ENCODE measurements around the gene TUB. TPM values are rescaled to one million over a fixed set of nuclear protein-coding genes. Genes with fewer than 3 reads are reported as not detected.

TUB gene
- total RNA-seq, 2 experiments from 2014 or later, result 0.05 to 0.16 TPM

DNA sequence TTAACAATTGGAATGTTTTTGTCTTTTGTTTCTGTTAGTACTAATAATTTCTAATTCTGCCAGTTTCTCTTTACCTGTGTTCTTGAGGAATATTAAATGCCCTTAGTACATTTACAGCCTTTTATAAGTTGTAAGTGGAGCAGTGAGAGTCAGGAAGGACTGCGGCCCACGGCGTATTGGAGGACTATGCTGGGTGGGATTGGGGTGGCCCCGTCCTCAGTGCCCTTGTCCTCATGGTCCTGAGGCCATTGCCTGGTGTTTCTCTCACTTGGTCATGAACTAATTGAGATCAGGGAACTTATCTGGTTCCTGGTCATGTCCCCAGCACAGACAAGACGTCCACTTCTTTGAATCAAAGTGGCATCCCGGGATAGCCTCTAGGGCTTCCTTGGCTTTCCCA, 3.3 kb downstream of the TUB start:
- CTCF ChIA-PET, result interaction anchor here (1.8 kb wide), 1 partner anchor 51 kb away, joined by 7 read pairs; no protein-coding TSS in a partner anchor

DNA sequence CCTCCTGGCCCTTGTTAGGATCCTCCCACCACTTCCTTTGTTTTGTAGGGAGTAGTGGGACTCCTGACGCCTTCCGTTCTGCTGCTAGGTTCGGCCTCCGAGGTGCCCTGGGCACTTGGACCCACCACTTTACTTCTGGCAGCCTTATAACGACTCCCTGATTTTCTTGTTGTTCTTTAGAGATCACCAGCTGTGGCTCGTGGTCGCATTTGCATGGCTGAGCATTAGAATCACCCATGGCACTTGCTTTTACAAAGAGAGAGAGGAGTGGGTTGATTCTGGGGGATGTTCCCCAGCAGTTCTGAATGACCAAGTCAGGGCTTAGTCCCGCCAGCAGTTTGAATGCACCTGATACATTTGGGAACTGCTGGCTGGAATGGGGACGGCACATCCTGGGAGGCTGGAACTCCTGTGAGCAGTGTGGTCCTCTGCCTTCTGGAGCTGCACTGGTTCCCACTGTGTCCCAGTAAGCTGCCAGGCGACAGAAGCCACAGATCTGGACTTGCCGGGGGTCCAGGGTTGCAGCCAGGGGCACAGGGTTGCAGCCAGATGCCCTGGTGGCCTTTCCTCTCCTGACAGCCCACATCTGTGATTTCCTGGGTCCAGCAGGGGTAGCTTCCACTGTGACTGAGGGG, 4.1 kb downstream of the TUB start:
- ChIA-PET CTCF (interaction anchor here (1.8 to 9.3 kb wide), 3 partner anchors 14 to 76 kb away, joined by 7 to 99 read pairs (median 69); no protein-coding TSS in a partner anchor), POLR2A (no interaction called here)
- Mint-ChIP-seq H3K9me3 (no peaks in the 10 kb centered on the region), H3K27ac (no peak overlapping the region), H3K36me3 (ENCODE audit: low read depth) (no peaks in the 10 kb centered on the region), H3K27me3 (peaks cover 29% of the 10 kb centered on the region), H3K4me3 (no peak overlapping the region), H3K4me1 (ENCODE audit: low read depth) (peaks cover 4% of the 10 kb centered on the region)
- intact Hi-C loops (cut with micrococcal nuclease), result no loop called here
- TF ChIP-seq CTCF (IDR thresholded peaks at IDR 0.05), result no peak
- DNase-seq (no peak), ATAC-seq (no peak)

More for the DNA sequence above, 3.3 kb downstream of the TUB start:
- TF ChIP-seq CTCF (IDR thresholded peaks at IDR 0.05), result no peak
- POLR2A ChIA-PET, result no interaction called here
- Mint-ChIP-seq H3K27ac (no peak overlapping the region), H3K4me1 (ENCODE audit: low read depth) (peaks cover 4% of the 10 kb centered on the region), H3K27me3 (peaks cover 32% of the 10 kb centered on the region), H3K36me3 (ENCODE audit: low read depth) (no peaks in the 10 kb centered on the region), H3K4me3 (no peak overlapping the region), H3K9me3 (no peaks in the 10 kb centered on the region)
- ATAC-seq (no peak), DNase-seq (no peak)
- intact Hi-C loops (cut with micrococcal nuclease), result no loop called here

DNA sequence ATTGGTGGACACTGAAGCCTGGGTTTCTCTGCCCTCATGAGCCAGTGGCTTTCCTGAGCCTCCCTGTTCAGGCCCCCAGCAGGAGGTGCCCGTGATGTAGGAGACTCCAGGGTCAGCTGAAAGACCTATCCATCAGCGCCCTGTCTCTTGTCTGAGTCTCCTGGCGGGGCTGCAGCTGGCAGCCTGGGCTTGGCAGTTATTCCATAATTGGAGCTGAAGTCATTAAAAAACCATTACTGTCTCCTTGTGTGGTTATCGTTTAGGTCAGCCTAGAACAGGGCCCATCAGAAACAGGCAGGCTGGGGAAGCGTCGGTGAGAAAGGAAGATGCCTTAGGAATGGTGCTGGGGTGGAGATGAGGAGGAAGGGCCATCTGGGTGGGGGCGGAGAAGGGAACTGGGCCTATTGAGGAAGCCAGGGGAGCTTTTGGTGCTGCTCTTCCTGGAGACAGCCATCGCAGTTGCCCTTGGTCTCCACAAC, 5.0 kb downstream of the TUB start:
- DNase-seq (no peak), ATAC-seq (no peak)
- H3K27ac Mint-ChIP-seq, result no peak overlapping the region
- no peaks in the 10 kb centered on the region for H3K36me3 Mint-ChIP-seq (ENCODE audit: low read depth)
- intact Hi-C loops (cut with micrococcal nuclease), result no loop called here
- no peaks in the 10 kb centered on the region for H3K9me3 Mint-ChIP-seq
- ChIA-PET POLR2A (no interaction called here), CTCF (interaction anchor here (1.8 to 9.3 kb wide), 3 partner anchors 13 to 77 kb away, joined by 7 to 99 read pairs (median 69); no protein-coding TSS in a partner anchor)
- no peak for TF ChIP-seq CTCF (IDR thresholded peaks at IDR 0.05)
- H3K27me3 Mint-ChIP-seq, result peaks cover 25% of the 10 kb centered on the region
- peaks cover 4% of the 10 kb centered on the region for H3K4me1 Mint-ChIP-seq (ENCODE audit: low read depth)
- no peak overlapping the region for H3K4me3 Mint-ChIP-seq

DNA sequence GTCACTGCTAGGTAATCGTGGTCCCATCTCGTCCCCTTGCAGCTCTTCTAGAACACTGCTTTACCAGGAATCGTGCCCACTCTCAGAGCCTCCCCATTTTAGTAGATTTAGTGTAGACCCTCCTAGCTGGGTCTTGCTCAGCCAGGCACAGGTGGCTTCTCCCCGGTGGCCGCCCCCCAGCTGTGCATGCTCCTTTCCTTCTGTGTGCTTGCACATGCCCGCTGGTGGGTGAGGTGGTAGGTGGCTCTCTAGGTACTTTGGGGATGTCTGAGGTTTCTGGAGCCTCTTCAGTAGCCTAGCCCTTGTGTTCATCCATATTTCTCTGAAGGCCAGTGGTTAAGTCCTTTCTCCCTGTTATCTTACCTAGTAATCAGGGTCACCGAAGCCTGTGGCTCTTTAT, 5.6 kb downstream of the TUB start:
- Mint-ChIP-seq H3K4me1 (ENCODE audit: low read depth) (peaks cover 4% of the 10 kb centered on the region), H3K9me3 (no peaks in the 10 kb centered on the region), H3K36me3 (ENCODE audit: low read depth) (no peaks in the 10 kb centered on the region), H3K27me3 (peaks cover 25% of the 10 kb centered on the region), H3K4me3 (no peak overlapping the region), H3K27ac (no peak overlapping the region)
- TF ChIP-seq CTCF (IDR thresholded peaks at IDR 0.05), result no peak
- CTCF ChIA-PET, result interaction anchor here (7.0 to 9.3 kb wide), 3 partner anchors 12 to 77 kb away, joined by 67 to 99 read pairs (median 69); no protein-coding TSS in a partner anchor
- ATAC-seq, result no peak
- intact Hi-C loops (cut with micrococcal nuclease), result no loop called here
- POLR2A ChIA-PET, result no interaction called here
- no peak for DNase-seq

DNA sequence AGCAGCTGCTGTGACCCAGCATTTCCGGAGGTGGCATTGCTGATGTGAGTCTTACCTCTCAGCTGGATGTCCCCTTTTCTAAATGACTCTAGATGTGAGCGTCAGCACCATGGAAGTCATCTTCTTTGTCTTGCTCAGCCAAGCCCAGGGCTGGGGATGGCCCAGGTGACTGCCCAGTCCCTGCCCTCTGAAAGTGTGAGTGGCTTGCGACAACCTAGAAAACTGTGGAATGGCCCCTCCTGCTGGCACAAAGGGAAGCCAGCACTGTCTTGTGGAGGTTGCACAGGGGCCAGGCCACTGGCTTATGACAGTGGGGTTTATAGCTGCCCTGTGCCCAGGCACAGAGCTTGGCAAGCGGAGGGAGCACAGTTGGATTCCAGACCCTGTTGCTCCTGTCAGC, 6.2 kb downstream of the TUB start:
- no peak overlapping the region for H3K27ac Mint-ChIP-seq
- no peaks in the 10 kb centered on the region for H3K9me3 Mint-ChIP-seq
- DNase-seq, result no peak
- no peak for TF ChIP-seq CTCF (IDR thresholded peaks at IDR 0.05)
- no peaks in the 10 kb centered on the region for H3K4me1 Mint-ChIP-seq (ENCODE audit: low read depth)
- POLR2A ChIA-PET, result no interaction called here
- CTCF ChIA-PET, result interaction anchor here (7.0 to 9.3 kb wide), 3 partner anchors 12 to 78 kb away, joined by 67 to 99 read pairs (median 69); no protein-coding TSS in a partner anchor
- H3K27me3 Mint-ChIP-seq, result peaks cover 18% of the 10 kb centered on the region
- no peak overlapping the region for H3K4me3 Mint-ChIP-seq
- peak; percentile 34 for ATAC-seq
- intact Hi-C loops (cut with micrococcal nuclease), result no loop called here
- no peaks in the 10 kb centered on the region for H3K36me3 Mint-ChIP-seq (ENCODE audit: low read depth)

Measured in activated CD8-positive, alpha-beta T cell treated with anti-CD3 and anti-CD28 coated beads for 36 hours (primary cell).